Measurements from ENCODE around the gene EGFL7.
"Not testable (repeated sequence)": the region's sequence is repeated elsewhere in the genome, so short reads cannot be mapped to it uniquely, and the experiment has no call there.

The EGFL7 gene

GRCh38 chr9:136624184-136624951 lies 38.3 kb upstream of the EGFL7 start:
- no peak for DNase-seq (ENCODE audit: low spot score)

- DNase-seq (ENCODE audit: low spot score): no peak
These were observed 37.3 kb upstream of the EGFL7 start for GRCh38 chr9:136625101-136626065.

GRCh38 chr9:136626066-136626725 lies 36.5 kb upstream of the EGFL7 start:
- DNase-seq (ENCODE audit: low spot score): no peak

GRCh38 chr9:136626740-136627642 lies 35.7 kb upstream of the EGFL7 start:
- no peak for DNase-seq (ENCODE audit: low spot score)

- no peak for DNase-seq (ENCODE audit: low spot score)
These were observed 35.0 kb upstream of the EGFL7 start for GRCh38 chr9:136627703-136628102.

- DNase-seq (ENCODE audit: low spot score): no peak
These were observed 34.4 kb upstream of the EGFL7 start for GRCh38 chr9:136628268-136628667.

GRCh38 chr9:136629001-136629878 lies 33.5 kb upstream of the EGFL7 start:
- no peak for DNase-seq (ENCODE audit: low spot score)

- DNase-seq (ENCODE audit: low spot score): no peak
These were observed 32.6 kb upstream of the EGFL7 start for GRCh38 chr9:136629879-136630661.

GRCh38 chr9:136630662-136630992 lies 32.1 kb upstream of the EGFL7 start:
- DNase-seq (ENCODE audit: low spot score): no peak

GRCh38 chr9:136631038-136632000 lies 31.4 kb upstream of the EGFL7 start:
- DNase-seq (ENCODE audit: low spot score): no peak

- not testable (repeated sequence) for DNase-seq (ENCODE audit: low spot score)
These were observed 30.6 kb upstream of the EGFL7 start for GRCh38 chr9:136632072-136632471.

GRCh38 chr9:136632491-136633106 lies 30.1 kb upstream of the EGFL7 start:
- not testable (repeated sequence) for DNase-seq (ENCODE audit: low spot score)

GRCh38 chr9:136634904-136635303 lies 27.8 kb upstream of the EGFL7 start:
- no peak for DNase-seq (ENCODE audit: low spot score)

GRCh38 chr9:136640171-136641111 lies 22.3 kb upstream of the EGFL7 start:
- no peak for DNase-seq (ENCODE audit: low spot score)

GRCh38 chr9:136642439-136642921 lies 20.2 kb upstream of the EGFL7 start:
- no peak for DNase-seq (ENCODE audit: low spot score)

- no peak for DNase-seq (ENCODE audit: low spot score)
These were observed 18.9 kb upstream of the EGFL7 start for GRCh38 chr9:136643596-136644342.

Measured in hematopoietic multipotent progenitor cell treated with erythropoietin and hydrocortisone succinate and interleukin-3 and kit ligand, for 17 days (in vitro differentiated cells).